ENCODE measurements around the gene PLEKHA6.

DNA sequence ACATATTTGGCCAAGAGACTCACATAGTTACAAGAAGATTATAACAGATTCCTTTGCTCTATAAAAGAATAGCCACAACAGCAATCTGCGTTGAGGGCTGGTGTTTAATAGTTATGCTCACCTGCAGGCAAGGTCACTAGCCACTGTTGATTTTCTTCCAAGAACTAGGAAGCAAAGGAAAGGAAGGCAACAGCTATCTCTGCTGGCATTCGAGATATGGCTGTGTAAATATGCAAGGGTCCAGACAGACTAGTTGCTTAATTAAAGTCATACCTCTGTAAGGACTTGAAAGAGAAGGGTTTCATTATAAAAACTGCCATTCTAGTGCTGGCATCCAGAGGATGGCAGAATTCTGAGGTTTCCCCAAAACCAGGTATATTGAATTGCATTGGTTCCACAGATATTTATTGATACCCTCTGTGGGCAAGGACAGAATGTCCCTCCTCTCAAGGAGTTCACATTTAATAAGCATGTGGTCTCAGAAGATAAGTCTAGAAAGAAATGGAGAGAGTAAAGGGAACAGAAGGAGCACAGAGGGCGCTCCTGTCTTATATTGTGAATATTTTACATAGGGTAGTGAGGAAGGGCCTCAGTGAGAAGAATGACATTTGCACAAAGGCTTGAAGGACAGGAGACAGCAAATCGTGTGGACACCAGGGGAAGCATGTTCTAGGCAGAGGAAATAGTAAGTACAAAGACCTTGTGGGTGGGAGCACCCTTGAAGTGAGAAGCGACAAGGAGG, 23.6 kb upstream of the PLEKHA6 start:
- TF ChIP-seq CTCF (IDR thresholded peaks at IDR 0.05): 0 out of 2 replicates have a peak, but pooled peaks have one; percentile 29
- no peak for TF ChIP-seq POLR2AphosphoS5 (IDR thresholded peaks at IDR 0.05; ENCODE audit: low read depth, low read length)
- no peak for TF ChIP-seq TCF7L2 (IDR thresholded peaks at IDR 0.05; ENCODE audit: low read depth, low read length)
- no peak for TF ChIP-seq REST (IDR thresholded peaks at IDR 0.05; ENCODE audit: insufficient read depth in 1 of 2, low read depth in 2 of 2, low read length in 1 of 2)

Data from Panc1 (cell line).